H1 (cell line): ENCODE data around the gene CYP4B1. TPM values are rescaled to one million over a fixed set of nuclear protein-coding genes. Genes with fewer than 3 reads are reported as not detected.

Experiments
- CTCF ChIA-PET: fragments of 300-600 bp; sonication (Branson Sonifier 250); formaldehyde crosslinking; loops from one replicate; lab custom pipeline; 2021; ENCODE audit not compliant: partially characterized antibody; lab: Charles Lee
- POLR2A ChIA-PET: fragments of 300-600 bp; sonication (Branson Sonifier 250); formaldehyde crosslinking; loops from one replicate; lab custom pipeline; 2021; ENCODE audit warnings: inconsistent platforms; ENCODE audit not compliant: partially characterized antibody; lab: Charles Lee
- DNase-seq, 2 experiments: peaks; one replicate each; pipeline versions ENCODE4 v3.0.0 to v3.0.0-alpha.2; 2010 to 2022; ENCODE audit warnings: low spot score in 2 of 2, low read depth in 1 of 2, mixed read lengths in 1 of 2
- FAIRE-seq: peaks from 2 replicates; lab custom pipeline; 2011; peaks lifted over from hg19 to GRCh38; lab: Jason Lieb, UNC
- H2AFZ ChIP-seq: 2 replicates; pipeline ENCODE4 v1.8.1; 2012; ENCODE audit warnings: low read length, inconsistent platforms
- H2AK5ac ChIP-seq: 2 replicates; pipeline ENCODE4 v1.6.1; 2013; ENCODE audit warnings: low read depth, low read length
- H2BK120ac ChIP-seq: replicated peaks from 2 replicates; pipeline ENCODE3; 2013; ENCODE audit warnings: low read depth, low read length, inconsistent platforms
- H2BK12ac ChIP-seq: 2 replicates; pipeline ENCODE4 v1.6.1; 2013; ENCODE audit warnings: low read depth, low read length
- H2BK15ac ChIP-seq: 2 replicates; pipeline ENCODE4 v1.6.1; 2013; ENCODE audit warnings: low read length
- H2BK20ac ChIP-seq: 2 replicates; pipeline ENCODE4 v1.6.1; 2013; ENCODE audit warnings: low read length
- H2BK5ac ChIP-seq: 2 replicates; pipeline ENCODE4 v1.6.1; 2013; ENCODE audit warnings: low read depth, low read length
- H3K14ac ChIP-seq: 2 replicates; pipeline ENCODE4 v1.6.1; 2013; ENCODE audit warnings: inconsistent platforms; ENCODE audit not compliant: insufficient read length
- H3K18ac ChIP-seq: 2 replicates; pipeline ENCODE4 v1.6.1; 2013; ENCODE audit warnings: low read length; ENCODE audit errors: extremely low read depth
- H3K23ac ChIP-seq: 2 replicates; pipeline ENCODE4 v1.6.1; 2013; ENCODE audit warnings: inconsistent platforms; ENCODE audit not compliant: insufficient read length
- H3K23me2 ChIP-seq: 2 replicates; pipeline ENCODE4 v1.6.1; 2013; ENCODE audit warnings: low read depth, low read length
- H3K27ac ChIP-seq: 2 replicates; pipeline ENCODE4 v1.6.1; 2011; ENCODE audit warnings: low read depth, low read length, inconsistent platforms
- H3K27me3 ChIP-seq, 4 experiments: replicated peaks in 1 of 4; 1 replicate in 1 of 4; 2 replicates in 3 of 4; pipeline versions ENCODE4 v1.6.1 to v1.8.1; 2011 to 2013; ENCODE audit warnings: low read length in 3 of 4, mild to moderate bottlenecking in 3 of 4, inconsistent platforms in 2 of 4, mixed read lengths in 2 of 4, moderate library complexity in 1 of 4; ENCODE audit not compliant: control insufficient read depth in 3 of 4, insufficient read depth in 3 of 4; ENCODE audit errors: extremely low read depth in 1 of 4
- H3K36me3 ChIP-seq, 4 experiments: 2 replicates each; pipeline versions ENCODE4 v1.6.1 to v1.8.1; 2011 to 2013; ENCODE audit warnings: mild to moderate bottlenecking in 4 of 4, low read length in 3 of 4, moderate library complexity in 2 of 4, control low read depth in 1 of 4, inconsistent platforms in 1 of 4; ENCODE audit not compliant: insufficient read depth in 4 of 4, control insufficient read depth in 2 of 4
- H3K4ac ChIP-seq: replicated peaks from 2 replicates; pipeline ENCODE3; 2013; ENCODE audit warnings: low read length, low read depth, mixed read lengths, inconsistent platforms; ENCODE audit not compliant: insufficient read length
- H3K4me1 ChIP-seq, 4 experiments: replicated peaks in 1 of 4; 1 replicate in 1 of 4; 2 replicates in 3 of 4; pipeline versions ENCODE4 v1.6.1 to v1.8.1; 2011 to 2013; ENCODE audit warnings: low read length in 3 of 4, inconsistent platforms in 2 of 4, mixed read lengths in 1 of 4; ENCODE audit not compliant: insufficient read depth in 4 of 4, control insufficient read depth in 3 of 4
- H3K4me2 ChIP-seq, 2 experiments: 2 replicates each; pipeline versions ENCODE4 v1.6.1 to v1.8.1; 2011 to 2013; ENCODE audit warnings: low read depth in 2 of 2, low read length in 2 of 2, control low read depth in 1 of 2, inconsistent platforms in 1 of 2, mild to moderate bottlenecking in 1 of 2; ENCODE audit not compliant: insufficient read depth in 1 of 2
- H3K4me3 ChIP-seq, 4 experiments: fragments of 200-600, 300-600 bp in 1 of 4; sonication (generic), shearing (Covaris generic), sonication (Bioruptor Twin) in 1 of 4; 2 replicates each; pipeline versions ENCODE4 v1.5.1 to v1.8.1; 2011 to 2016; ENCODE audit warnings: low read length in 4 of 4, low read depth in 3 of 4, control low read depth in 2 of 4, inconsistent platforms in 2 of 4, mild to moderate bottlenecking in 2 of 4, mixed read lengths in 1 of 4, moderate library complexity in 1 of 4; ENCODE audit not compliant: insufficient read depth in 2 of 4; ENCODE audit errors: extremely low read depth in 1 of 4
- H3K56ac ChIP-seq: replicated peaks from 2 replicates; pipeline ENCODE3; 2013; ENCODE audit warnings: low read depth, mild to moderate bottlenecking, mixed read lengths, low read length, inconsistent platforms; ENCODE audit not compliant: insufficient read length
- H3K79me1 ChIP-seq: 2 replicates; pipeline ENCODE4 v1.6.1; 2013; ENCODE audit warnings: low read depth, low read length, control low read depth
- H3K79me2 ChIP-seq, 2 experiments: 2 replicates each; pipeline versions ENCODE4 v1.6.1 to v1.8.1; 2012 to 2013; ENCODE audit warnings: low read length in 2 of 2, mild to moderate bottlenecking in 2 of 2, inconsistent platforms in 1 of 2; ENCODE audit not compliant: insufficient read depth in 2 of 2, control insufficient read depth in 1 of 2
- H3K9ac ChIP-seq, 4 experiments: replicated peaks in 1 of 4; 1 replicate in 1 of 4; 2 replicates in 3 of 4; pipeline versions ENCODE4 v1.6.1 to v1.8.1; 2011 to 2013; ENCODE audit warnings: low read depth in 3 of 4, low read length in 3 of 4, control low read depth in 2 of 4, mild to moderate bottlenecking in 2 of 4, moderate library complexity in 2 of 4, inconsistent platforms in 1 of 4; ENCODE audit errors: extremely low read depth in 1 of 4
- H3K9me3 ChIP-seq, 2 experiments: 2 replicates each; pipeline versions ENCODE4 v1.6.1 to v1.8.1; 2012 to 2013; ENCODE audit warnings: mild to moderate bottlenecking in 2 of 2, moderate library complexity in 2 of 2, control low read depth in 1 of 2, inconsistent platforms in 1 of 2, low read depth in 1 of 2, low read length in 1 of 2, mixed read lengths in 1 of 2; ENCODE audit not compliant: insufficient read depth in 2 of 2
- H4K20me1 ChIP-seq, 2 experiments: replicated peaks in 1 of 2; 2 replicates each; pipeline versions ENCODE3 to v1.8.1; 2011 to 2013; ENCODE audit warnings: inconsistent platforms in 2 of 2, low read length in 2 of 2, mild to moderate bottlenecking in 1 of 2; ENCODE audit not compliant: insufficient read depth in 2 of 2, control insufficient read depth in 1 of 2
- H4K5ac ChIP-seq: 2 replicates; pipeline ENCODE4 v1.6.1; 2013; ENCODE audit warnings: low read length, low read depth, mixed read lengths, inconsistent platforms; ENCODE audit not compliant: insufficient read length
- H4K8ac ChIP-seq: 2 replicates; pipeline ENCODE4 v1.8.0; 2013; ENCODE audit warnings: mild to moderate bottlenecking, moderate library complexity, low read length, inconsistent platforms; ENCODE audit not compliant: insufficient read depth; ENCODE audit errors: extremely low read depth
- H4K91ac ChIP-seq: replicated peaks from 2 replicates; pipeline ENCODE3; 2013; ENCODE audit warnings: low read length, mixed read lengths, inconsistent platforms; ENCODE audit not compliant: insufficient read length
- HDAC6 ChIP-seq: IDR thresholded peaks from one replicate; pipeline ENCODE4 v1.7.1; 2012; ENCODE audit warnings: low read depth, mild to moderate bottlenecking, inconsistent platforms, low read length, moderate library complexity
- MAFK ChIP-seq: IDR thresholded peaks from 2 replicates; pipeline ENCODE4 v1.6.1; 2012; ENCODE audit warnings: low read depth, mild to moderate bottlenecking, improper control_type of control experiment, low read length
- WGBS, 2 experiments: shearing (Covaris generic) in 1 of 2; methylation state at CpG; one replicate each; pipeline versions ENCODE4 v1.1.6 to v1.1.7; 2013 to 2015; ENCODE audit warnings: low lambda C conversion rate in 2 of 2, mixed read lengths in 2 of 2, inconsistent platforms in 1 of 2, low coverage in 1 of 2, missing lambda C conversion rate in 1 of 2; ENCODE audit not compliant: insufficient replicate concordance in 2 of 2, insufficient coverage in 1 of 2, insufficient read length in 1 of 2; ENCODE audit errors: extremely low coverage in 1 of 2, missing lambda C conversion rate in 1 of 2; 5-methylcytosine and 5-hydroxymethylcytosine counted together
- polyA plus RNA-seq, 7 experiments: library from polyadenylated mRNA; depleted of rRNA in 3 of 7; stranded (reverse) in 5 of 7; unstranded in 2 of 7; fragments of >200 nt in 5 of 7; fragments of 200-250 nt in 2 of 7; gene quantifications; 1 replicate in 5 of 7; 2 replicates in 1 of 7; 4 replicates in 1 of 7; pipeline versions ENCODE4 v1.2.1 to v1.2.3, GENCODE V29; 2011 to 2013; ENCODE audit warnings: missing spikeins in 2 of 7, mixed read lengths in 2 of 7
- total RNA-seq: library from RNA; stranded (reverse); fragmentation: NEBNext Ultra II Directional; extraction: Animal tissue kit (Norgen Biotek cat#: 25700); gene quantifications from 2 replicates; pipeline ENCODE4 v1.2.1, GENCODE V29; 2021

Gene CYP4B1
- total and polyA plus RNA-seq, 2 of the 8 experiments (the other 6 are each of a cell fraction or from before 2014, with no cell fraction given): 0.23 TPM; not detected in 1

- CTCF ChIA-PET: no interaction called here
These were observed 44.9 kb upstream of the CYP4B1 start for GRCh38 chr1:46753985-46754384.

More at GRCh38 chr1:46753985-46754384, 44.9 kb upstream of the CYP4B1 start:
- Histone ChIP-seq H3K4me2 (no peak overlapping the region), H3K9me3 (no peaks in the 10 kb centered on the region), H3K14ac (no peak overlapping the region), H3K79me2 (no peaks in the 10 kb centered on the region), H3K23me2 (peaks cover 2% of the 10 kb centered on the region; the same call in 1 of the 2 replicates), H2BK120ac (no peak overlapping the region), H2BK5ac (no peak overlapping the region), H4K20me1 (no peaks in the 10 kb centered on the region), H4K91ac (no peak overlapping the region), H3K23ac (no peak overlapping the region)
- DNase-seq: no peak
- peak; percentile 44; the same call in 1 of the 2 replicates for TF ChIP-seq MAFK
- no peak for TF ChIP-seq HDAC6
- TF ChIP-seq, all 59 proteins: peak for 1
- POLR2A ChIA-PET: no interaction called here
- Histone ChIP-seq H3K4ac (no peak overlapping the region), H3K4me3 (no peak overlapping the region), H4K8ac (no peak overlapping the region), H4K5ac (no peak overlapping the region), H3K36me3 (no peaks in the 10 kb centered on the region), H3K56ac (no peak overlapping the region), H3K9ac (no peak overlapping the region), H3K18ac (no peak overlapping the region), H2BK20ac (no peak overlapping the region), H2BK12ac (no peak overlapping the region), H3K79me1 (no peaks in the 10 kb centered on the region), H2AFZ (no peak overlapping the region), H3K4me1 (peaks cover 4 to 13% (median 8%) of the 10 kb centered on the region in 4 experiments; a peak in 6 of 7 replicates), H2AK5ac (no peak overlapping the region), H3K27ac (no peak overlapping the region), H3K27me3 (no peaks in the 10 kb centered on the region), H2BK15ac (no peak overlapping the region)
- FAIRE-seq: no peak
- WGBS, 2 experiments: 83% methylated on average over 1 of the region's 1 CpG; no CpG with 5 or more reads in 1 of the 2 experiments
